B cell (primary cell): ENCODE results near the gene VIPR2.

Source experiments
- CTCF ChIP-seq: fragments of 200-600 bp; IDR thresholded peaks from one replicate; pipeline ENCODE4 v1.8.0; 2022; ENCODE audit warnings: antibody characterized with exemption, mild to moderate bottlenecking
- EZH2 ChIP-seq: IDR thresholded peaks from 2 replicates; pipeline ENCODE4 v1.6.1; 2012; ENCODE audit warnings: borderline replicate concordance, low read depth, mild to moderate bottlenecking, moderate library complexity, low read length; ENCODE audit not compliant: insufficient read depth, poor library complexity, severe bottlenecking

DNA sequence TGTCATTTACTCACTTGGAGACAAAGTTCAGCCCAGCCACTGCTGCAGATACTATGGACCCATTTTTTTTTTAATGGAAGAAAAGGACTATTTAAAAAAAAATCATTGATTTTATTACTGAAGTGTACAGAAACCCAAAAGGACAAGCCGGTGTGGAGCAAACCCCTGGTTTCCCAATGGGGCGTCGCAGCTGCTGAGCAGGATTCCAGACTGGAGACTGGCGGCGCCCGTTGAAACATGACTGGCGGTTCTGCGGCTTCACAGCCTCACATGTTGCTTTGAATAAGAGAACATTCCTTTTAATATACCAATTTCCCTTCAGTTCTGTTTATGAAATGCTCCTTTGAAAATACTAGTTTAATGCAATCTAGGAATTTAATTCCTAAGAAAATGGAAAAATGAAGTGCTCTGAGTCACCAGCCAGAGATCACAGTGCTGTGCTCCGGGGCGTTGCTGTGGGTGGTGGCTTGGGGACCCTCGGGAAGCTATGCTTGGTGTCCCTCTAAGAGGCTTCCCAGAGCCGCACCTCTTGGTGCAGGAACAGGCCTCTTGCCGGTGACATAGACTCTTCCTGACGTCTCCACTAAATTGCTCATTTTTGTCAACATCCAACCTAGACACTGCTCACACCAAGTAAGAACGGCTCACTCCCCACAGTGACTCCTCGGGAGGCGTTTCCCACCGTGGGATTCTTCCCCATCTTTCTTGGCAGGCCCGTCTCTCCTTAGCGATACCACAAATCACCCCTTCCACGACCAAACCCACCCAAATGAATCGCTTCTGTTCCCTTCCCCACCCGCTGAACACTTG, 12.0 kb upstream of the VIPR2 start:
- TF ChIP-seq CTCF: no peak
- no peak for TF ChIP-seq EZH2
